Mesenteric fat pad (tissue), 1 donor: ENCODE results near the gene MICAL3. TPM values are rescaled to one million over a fixed set of nuclear protein-coding genes. Genes with fewer than 3 reads are reported as not detected.

Source experiments
- DNase-seq: peaks from one replicate; pipeline ENCODE4 v3.0.0-alpha.2; 2020; ENCODE audit warnings: low spot score
- total RNA-seq: library from RNA; stranded (reverse); fragmentation: NEBNext Ultra II Directional; extraction: Animal tissue kit (Norgen Biotek cat#: 25700); gene quantifications from one replicate; pipeline ENCODE4 v1.2.1, GENCODE V29; 2021
- donor health status: DM: yes; HTN: yes; CAD: no.

Gene MICAL3
- total RNA-seq, 1 donor from 2014 or later = 65.2 TPM

DNA sequence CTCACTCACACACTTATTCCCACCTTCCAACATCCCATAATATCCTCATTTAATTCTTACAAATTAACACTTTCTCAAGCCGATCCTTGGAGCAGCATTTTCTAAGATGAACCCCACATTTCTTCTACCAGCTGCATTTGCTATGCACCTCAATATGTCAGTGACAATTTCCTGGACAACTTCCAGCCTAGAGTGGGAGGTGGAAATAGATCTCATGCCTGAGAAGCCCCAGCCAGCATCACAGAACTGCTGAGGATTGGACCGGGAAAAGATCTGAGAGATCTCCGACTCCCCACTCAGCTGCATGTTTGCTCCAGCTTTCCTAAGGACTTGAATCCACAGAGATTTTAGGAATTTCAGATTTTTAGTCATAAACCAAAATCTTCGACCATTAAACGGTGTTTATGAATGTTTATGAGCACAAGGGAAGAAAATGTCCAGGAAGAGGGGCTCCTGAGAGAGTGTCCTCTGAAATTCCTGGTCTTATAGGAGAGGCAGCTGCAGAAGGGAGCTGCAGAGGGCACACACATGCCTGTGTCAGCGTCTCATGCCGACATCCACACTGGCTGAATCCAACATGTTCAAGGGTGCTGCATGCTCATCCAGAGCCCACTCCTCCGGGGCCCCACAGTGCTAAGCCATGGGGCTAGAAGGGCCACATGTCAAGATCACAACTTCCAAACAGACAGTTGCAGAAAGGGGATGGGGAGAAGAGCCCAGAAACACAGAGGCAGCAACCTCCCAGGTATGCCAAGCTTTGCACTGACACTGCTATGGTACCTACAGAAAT, 68.6 kb downstream of the MICAL3 start:
- peak; percentile 51 for DNase-seq

DNA sequence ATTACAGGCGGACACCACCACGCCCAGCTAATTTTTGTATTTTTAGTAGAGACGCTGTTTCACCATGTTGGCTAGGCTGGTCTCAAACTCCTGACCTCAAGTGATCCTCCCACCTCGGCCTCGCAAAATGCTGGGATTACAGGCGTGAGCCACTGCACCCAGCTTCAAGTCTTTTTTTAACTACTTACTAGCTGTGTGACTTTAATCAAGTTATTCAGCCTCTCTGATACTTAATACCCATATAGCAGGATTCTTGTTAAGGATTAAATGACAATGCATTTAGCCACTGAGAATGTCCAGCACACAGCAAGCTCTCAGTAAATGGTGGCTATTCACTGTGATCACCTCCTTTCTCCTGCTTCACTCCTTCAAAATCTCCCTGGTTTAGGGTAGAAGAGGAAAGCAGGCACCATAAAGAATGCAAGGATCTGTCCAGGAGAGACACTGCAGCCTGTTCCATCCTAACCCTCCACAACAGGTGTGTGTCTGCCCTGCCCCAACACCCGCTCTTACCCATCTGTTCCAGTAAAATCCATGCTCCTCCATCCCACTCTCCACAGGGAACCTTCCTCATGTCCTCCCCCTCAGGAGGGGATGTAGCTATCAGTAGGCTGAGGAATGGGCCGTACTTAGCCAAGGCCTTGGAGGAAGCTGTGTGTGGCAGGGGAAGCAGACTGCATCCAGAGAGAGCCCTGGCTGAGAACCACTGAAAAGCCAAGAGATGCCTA, 69.3 kb downstream of the MICAL3 start:
- DNase-seq = peak; percentile 30

DNA sequence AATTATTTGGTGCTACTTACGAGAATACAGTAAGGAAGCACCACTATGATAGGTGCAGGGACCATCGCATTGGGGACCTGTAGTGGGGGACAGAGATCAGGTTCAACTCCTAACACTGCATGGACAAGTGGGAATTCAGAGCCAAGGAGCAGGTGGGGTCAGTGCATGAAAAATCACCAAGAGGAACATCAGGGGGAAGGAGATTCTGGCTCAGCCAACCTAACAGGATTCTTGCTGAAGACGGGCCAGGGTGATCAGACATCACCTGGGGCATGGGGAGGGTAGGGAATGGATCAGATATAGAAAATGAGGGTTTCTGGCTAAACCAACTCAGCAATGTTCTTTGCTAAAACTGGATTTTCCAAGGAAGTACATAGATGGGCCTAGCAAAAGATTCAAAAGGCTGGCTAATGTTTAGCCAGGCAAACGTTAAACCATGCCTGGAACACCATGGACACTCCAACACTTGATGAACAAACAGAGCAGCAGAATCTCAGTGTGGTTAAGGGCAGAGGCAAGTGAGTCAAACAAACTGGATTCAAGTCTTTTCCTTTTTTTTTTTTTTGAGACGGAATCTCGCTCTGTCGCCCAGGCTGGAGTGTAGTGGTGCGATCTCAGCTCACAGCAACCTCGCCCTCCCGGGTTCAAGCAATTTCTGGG, 70.0 kb downstream of the MICAL3 start:
- peak; percentile 49 for DNase-seq

GRCh38 chr22:17953147-17953546, 71.2 kb downstream of the MICAL3 start:
- no peak for DNase-seq

DNA sequence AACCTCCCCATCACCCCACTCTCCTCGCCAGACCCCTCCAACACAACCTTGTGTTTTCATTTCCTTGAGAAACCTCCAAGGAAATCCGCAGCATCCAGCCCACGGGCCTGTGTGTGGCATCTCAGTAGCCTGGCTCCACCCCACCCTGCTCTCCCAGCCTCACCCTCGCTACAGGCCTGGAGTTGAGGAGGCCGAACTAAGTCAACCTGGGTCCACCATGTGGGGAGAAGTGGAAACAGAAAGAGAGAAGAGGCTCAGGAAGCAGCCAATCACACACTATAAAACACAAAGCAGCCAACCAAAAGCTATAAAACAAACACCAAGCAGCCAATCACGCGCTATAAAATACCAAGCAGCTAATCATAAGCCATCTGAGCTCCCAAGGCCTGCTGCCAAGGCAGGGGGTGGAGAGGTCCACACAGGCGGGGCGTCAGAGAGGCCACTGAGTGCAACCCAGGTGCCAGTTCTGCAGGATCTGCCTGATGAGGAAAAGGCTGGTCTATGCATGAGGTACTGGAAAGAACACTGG, 72.0 kb downstream of the MICAL3 start:
- peak; percentile 74 for DNase-seq

DNA sequence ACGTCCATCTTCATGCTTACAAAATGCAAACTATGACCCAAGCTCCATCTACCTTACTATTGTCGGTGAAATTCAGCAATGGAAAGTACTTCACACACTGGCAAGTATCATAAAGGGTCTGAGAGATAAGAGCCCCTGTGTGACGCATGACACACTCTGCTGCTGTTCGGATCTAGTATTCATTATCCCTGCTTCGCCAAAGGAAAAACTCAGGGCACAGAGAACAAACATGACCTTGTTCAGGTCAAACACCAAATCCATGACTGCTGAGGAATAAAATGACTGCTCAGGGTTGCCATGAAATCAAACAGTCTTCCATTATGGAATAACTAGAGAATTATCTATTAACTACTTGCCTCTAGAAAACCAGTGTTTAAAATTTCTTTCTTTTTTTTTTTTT, 73.0 kb downstream of the MICAL3 start:
- peak; percentile 6 for DNase-seq

- no peak for DNase-seq
Measured at GRCh38 chr22:17950651-17951214, 73.6 kb downstream of the MICAL3 start.

- no peak for DNase-seq
Measured at GRCh38 chr22:17949642-17950473, 74.5 kb downstream of the MICAL3 start.

- no peak for DNase-seq
Measured at GRCh38 chr22:17948101-17948500, 76.3 kb downstream of the MICAL3 start.

DNA sequence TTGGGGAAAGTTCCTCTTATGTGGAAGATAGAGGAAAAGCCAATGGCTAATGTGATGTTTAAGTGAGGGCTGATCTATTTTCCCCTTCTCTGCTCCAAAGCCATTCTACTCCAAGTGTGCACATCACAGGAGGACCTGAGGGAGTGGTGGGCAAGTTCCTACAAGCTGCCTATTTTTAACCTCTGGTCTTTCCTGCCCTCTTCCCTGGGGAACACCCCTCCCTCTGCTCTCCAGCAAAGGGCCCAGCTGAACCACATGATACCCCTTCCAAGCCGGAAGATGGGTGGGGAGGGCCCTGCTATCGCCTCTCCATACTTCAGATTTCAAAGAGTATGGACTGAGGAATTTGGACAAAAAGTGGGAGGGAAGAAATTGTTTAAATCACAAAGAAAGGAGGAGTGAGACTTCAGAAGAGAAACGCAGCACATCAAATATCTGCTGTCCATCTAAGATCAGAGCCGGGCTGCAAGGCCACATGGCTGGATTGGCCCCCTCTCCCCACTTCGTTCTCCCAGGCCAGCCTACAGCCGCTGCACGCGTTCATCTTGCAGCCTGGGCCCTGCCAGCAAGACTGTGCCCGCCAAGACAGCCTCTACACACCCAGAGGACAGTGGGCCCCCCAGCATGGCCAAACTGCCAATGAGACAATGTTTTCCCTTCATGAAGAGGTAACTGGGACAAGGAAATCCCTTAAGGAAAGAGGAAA, 77.5 kb downstream of the MICAL3 start:
- no peak for DNase-seq

DNA sequence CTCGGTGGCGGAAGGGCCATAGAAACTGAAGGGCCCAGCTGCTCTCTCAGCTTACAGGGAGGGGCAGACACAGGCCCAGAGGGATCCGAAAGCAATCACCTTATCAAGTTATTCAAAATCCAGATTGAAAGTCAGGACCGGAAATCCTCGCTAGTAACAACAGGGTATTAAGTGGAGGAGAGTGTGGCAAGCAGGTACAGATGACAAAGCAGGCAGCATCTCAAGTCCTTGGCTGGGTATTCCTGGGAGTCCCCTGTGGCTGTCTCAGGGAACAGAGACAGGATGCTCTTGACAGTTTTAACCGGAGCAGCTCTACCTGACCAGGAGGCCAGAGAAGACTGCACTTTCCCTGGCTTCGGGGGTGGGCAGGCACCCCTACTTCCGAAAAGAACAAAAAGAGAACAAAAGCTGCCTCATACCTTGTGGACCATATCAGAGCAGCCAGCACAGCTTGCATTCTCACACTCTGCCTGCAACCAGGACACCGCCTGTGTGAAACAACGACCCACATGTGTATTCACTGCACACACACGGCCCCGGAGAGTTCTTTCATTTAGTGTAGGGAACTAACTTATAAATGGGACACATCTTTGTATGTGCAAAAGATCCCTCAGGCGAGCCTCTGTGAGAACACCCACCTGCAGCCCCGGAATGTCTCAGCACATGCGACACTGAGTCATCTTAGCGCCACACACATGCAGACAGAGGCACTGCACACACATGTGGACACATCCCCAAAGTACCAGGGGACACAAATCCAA, 78.3 kb downstream of the MICAL3 start:
- no peak for DNase-seq

- DNase-seq = no peak
Measured at GRCh38 chr22:17945156-17945887, 79.0 kb downstream of the MICAL3 start.

GRCh38 chr22:17944256-17944655, 80.1 kb downstream of the MICAL3 start:
- no peak for DNase-seq

GRCh38 chr22:17943533-17944249, 80.7 kb downstream of the MICAL3 start:
- DNase-seq = no peak

GRCh38 chr22:17942721-17943120, 81.6 kb downstream of the MICAL3 start:
- no peak for DNase-seq

GRCh38 chr22:17941471-17942406, 82.6 kb downstream of the MICAL3 start:
- DNase-seq = no peak

DNA sequence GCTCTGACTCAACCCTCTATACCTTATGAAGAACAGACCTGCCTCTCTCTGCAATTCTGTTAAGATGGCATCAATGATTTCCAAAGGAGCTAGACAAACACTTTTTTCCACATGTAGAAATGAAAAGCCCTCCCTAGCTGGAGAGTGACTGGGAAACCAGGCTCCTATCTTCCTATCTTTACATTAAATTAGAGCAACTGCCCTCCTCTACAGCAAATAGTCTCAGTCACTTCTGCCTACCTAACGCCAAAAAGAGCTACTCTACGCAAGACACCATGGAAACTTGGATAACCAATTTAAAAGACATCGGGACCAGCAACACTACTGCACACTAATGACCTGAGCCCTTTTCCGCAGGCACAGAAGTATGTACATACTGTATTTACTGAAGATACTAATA, 84.8 kb downstream of the MICAL3 start:
- DNase-seq = no peak
